Glomerular endothelial cell (primary cell): ENCODE results near the gene OXT. TPM values are rescaled to one million over a fixed set of nuclear protein-coding genes. Genes with fewer than 3 reads are reported as not detected.
"Not testable (repeated sequence)": the region's sequence is repeated elsewhere in the genome, so short reads cannot be mapped to it uniquely, and the experiment has no call there.

Experiments used
- DNase-seq: peaks from one replicate; pipeline ENCODE4 v3.0.0-alpha.2; 2011; ENCODE audit warnings: low read depth, low spot score; ENCODE audit errors: extremely low read depth
- total RNA-seq: library from RNA; depleted of rRNA; stranded (reverse); fragments of >200 nt; gene quantifications from 2 replicates; pipeline ENCODE4 v1.2.3, GENCODE V29; 2015

The OXT gene
- total RNA-seq, 1 donor from 2014 or later, result not detected

- no peak for DNase-seq
Measured at GRCh38 chr20:3109350-3110302, 38.2 kb downstream of the OXT start.

- no peak for DNase-seq
Measured at GRCh38 chr20:3111507-3111906, 40.1 kb downstream of the OXT start.

- no peak for DNase-seq
Measured at GRCh38 chr20:3111995-3112394, 40.6 kb downstream of the OXT start.

- DNase-seq, result no peak
Measured at GRCh38 chr20:3115190-3116107, 44.0 kb downstream of the OXT start.

GRCh38 chr20:3116341-3116740, 44.9 kb downstream of the OXT start:
- DNase-seq, result no peak

GRCh38 chr20:3117839-3118379, 46.5 kb downstream of the OXT start:
- DNase-seq, result not testable (repeated sequence)

- no peak for DNase-seq
Measured at GRCh38 chr20:3119044-3119443, 47.6 kb downstream of the OXT start.

- DNase-seq, result no peak
Measured at GRCh38 chr20:3121271-3121911, 50.0 kb downstream of the OXT start.

Other genes with a start within 250 kb of the OXT start
- 13.4 and 22.7 TPM in 2 replicates for gene PCED1A, start 231.0 kb upstream of the OXT start, total RNA-seq
- gene VPS16, start 230.9 kb upstream of the OXT start, total RNA-seq, result 32.8 and 36.6 TPM in 2 replicates
- gene PTPRA, start 198.1 kb upstream of the OXT start, total RNA-seq, result 46.9 and 62.0 TPM in 2 replicates
- 0.48 TPM in 1 of 2 replicates, not detected in the other for gene GNRH2, start 28.0 kb upstream of the OXT start, total RNA-seq
- gene MRPS26, start 25.6 kb upstream of the OXT start, total RNA-seq, result 30.8 and 37.9 TPM in 2 replicates
- not detected in 2 replicates for gene AVP, start 13.1 kb downstream of the OXT start, total RNA-seq
- gene FASTKD5, start 88.2 kb downstream of the OXT start, total RNA-seq, result 15.7 and 16.2 TPM in 2 replicates
- 3.4 and 4.2 TPM in 2 replicates for gene UBOX5, start 88.2 kb downstream of the OXT start, total RNA-seq
- 8.3 and 17.4 TPM in 2 replicates for gene LZTS3, start 101.9 kb downstream of the OXT start, total RNA-seq
- gene DDRGK1, start 133.1 kb downstream of the OXT start, total RNA-seq, result 77.4 and 82.0 TPM in 2 replicates
- gene ITPA, start 137.9 kb downstream of the OXT start, total RNA-seq, result 35.2 and 44.0 TPM in 2 replicates
- gene SLC4A11, start 167.6 kb downstream of the OXT start, total RNA-seq, result 10.9 and 11.3 TPM in 2 replicates